Glutamatergic neuron (in vitro differentiated cells): ENCODE results near the gene CDYL. TPM values are rescaled to one million over a fixed set of nuclear protein-coding genes. Genes with fewer than 3 reads are reported as not detected.

Experiments used
- DNase-seq: peaks from one replicate; pipeline ENCODE4 v3.0.0; 2022
- H3K27ac Mint-ChIP-seq: one replicate; pipeline ENCODE4 v1.8.0; 2020; ENCODE audit warnings: mild to moderate bottlenecking, mixed read lengths, inconsistent platforms; ENCODE audit not compliant: unreplicated experiment
- H3K27me3 Mint-ChIP-seq: one replicate; pipeline ENCODE4 v1.8.0; 2020; ENCODE audit warnings: mild to moderate bottlenecking, moderate library complexity, mixed read lengths, inconsistent platforms; ENCODE audit not compliant: unreplicated experiment
- H3K36me3 Mint-ChIP-seq: one replicate; pipeline ENCODE4 v1.8.0; 2020; ENCODE audit warnings: mild to moderate bottlenecking, mixed read lengths, inconsistent platforms; ENCODE audit not compliant: unreplicated experiment
- H3K4me1 Mint-ChIP-seq: one replicate; pipeline ENCODE4 v1.8.0; 2020; ENCODE audit warnings: mild to moderate bottlenecking, low read depth, mixed read lengths, inconsistent platforms; ENCODE audit not compliant: unreplicated experiment
- H3K4me3 Mint-ChIP-seq: one replicate; pipeline ENCODE4 v1.8.0; 2020; ENCODE audit warnings: mild to moderate bottlenecking, mixed read lengths, inconsistent platforms; ENCODE audit not compliant: unreplicated experiment
- H3K9me3 Mint-ChIP-seq: one replicate; pipeline ENCODE4 v1.8.0; 2020; ENCODE audit warnings: mild to moderate bottlenecking, moderate library complexity, mixed read lengths, inconsistent platforms; ENCODE audit not compliant: unreplicated experiment
- total RNA-seq: library from RNA; stranded (reverse); fragmentation: NEBNext Ultra II Directional; extraction: Animal tissue kit (Norgen Biotek cat#: 25700); gene quantifications from one replicate; pipeline ENCODE4 v1.2.1, GENCODE V29; 2021; ENCODE audit not compliant: unreplicated experiment
- TF ChIP-seq, protein P1 (sequence below): fragments of 200-600 bp; sonication (generic); IDR thresholded peaks from one replicate; pipeline ENCODE4 v1.5.0; 2021; ENCODE audit not compliant: partially characterized antibody, unreplicated experiment

CDYL gene
- total RNA-seq, 1 donor from 2014 or later, result 63.3 TPM

DNA sequence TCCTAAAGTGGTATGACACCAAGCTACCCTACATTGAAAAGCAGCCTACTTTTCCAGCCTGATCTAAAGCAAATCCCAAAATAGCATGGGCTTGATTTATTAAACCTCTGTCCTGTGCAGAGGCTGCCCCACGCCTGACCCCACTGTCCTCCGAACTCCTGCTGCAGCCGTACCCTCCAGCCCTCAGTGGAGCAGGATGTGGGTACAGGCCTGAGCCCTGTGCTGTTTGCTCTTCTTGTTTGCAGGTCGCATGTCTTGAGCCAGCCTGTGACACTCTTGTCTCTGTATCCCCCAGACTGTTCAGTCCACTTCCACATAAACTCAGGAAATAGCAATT lies 166.4 kb downstream of the CDYL start:
- Mint-ChIP-seq H3K27ac (peak overlapping the region; percentile 1), H3K36me3 (no peaks in the 10 kb centered on the region), H3K27me3 (peaks cover 2% of the 10 kb centered on the region), H3K9me3 (peaks cover 11% of the 10 kb centered on the region), H3K4me1 (peaks cover 26% of the 10 kb centered on the region), H3K4me3 (peak overlapping the region; percentile 2)
- TF ChIP-seq, protein P1, sequence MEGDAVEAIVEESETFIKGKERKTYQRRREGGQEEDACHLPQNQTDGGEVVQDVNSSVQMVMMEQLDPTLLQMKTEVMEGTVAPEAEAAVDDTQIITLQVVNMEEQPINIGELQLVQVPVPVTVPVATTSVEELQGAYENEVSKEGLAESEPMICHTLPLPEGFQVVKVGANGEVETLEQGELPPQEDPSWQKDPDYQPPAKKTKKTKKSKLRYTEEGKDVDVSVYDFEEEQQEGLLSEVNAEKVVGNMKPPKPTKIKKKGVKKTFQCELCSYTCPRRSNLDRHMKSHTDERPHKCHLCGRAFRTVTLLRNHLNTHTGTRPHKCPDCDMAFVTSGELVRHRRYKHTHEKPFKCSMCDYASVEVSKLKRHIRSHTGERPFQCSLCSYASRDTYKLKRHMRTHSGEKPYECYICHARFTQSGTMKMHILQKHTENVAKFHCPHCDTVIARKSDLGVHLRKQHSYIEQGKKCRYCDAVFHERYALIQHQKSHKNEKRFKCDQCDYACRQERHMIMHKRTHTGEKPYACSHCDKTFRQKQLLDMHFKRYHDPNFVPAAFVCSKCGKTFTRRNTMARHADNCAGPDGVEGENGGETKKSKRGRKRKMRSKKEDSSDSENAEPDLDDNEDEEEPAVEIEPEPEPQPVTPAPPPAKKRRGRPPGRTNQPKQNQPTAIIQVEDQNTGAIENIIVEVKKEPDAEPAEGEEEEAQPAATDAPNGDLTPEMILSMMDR, result no peak
- DNase-seq, result no peak

DNA sequence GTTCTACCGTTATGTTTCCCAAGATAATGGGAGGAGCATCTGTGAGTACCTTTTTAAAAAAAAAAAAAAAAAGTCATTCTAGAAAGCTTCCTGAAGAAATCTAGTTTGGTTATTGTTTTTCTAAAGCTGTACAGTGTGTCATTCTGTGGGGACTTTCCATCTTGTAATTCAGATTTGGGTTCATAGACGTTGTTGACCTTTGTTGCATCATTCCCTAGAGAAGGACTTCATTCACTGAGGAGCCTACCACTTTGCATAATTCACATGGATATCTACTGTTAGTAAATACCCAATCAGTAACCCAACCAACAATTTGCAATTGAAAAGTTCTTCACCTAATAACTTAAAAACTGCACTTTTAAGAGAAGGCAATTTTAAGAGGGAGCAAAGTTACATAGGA lies 167.5 kb downstream of the CDYL start:
- Mint-ChIP-seq H3K4me1 (peaks cover 28% of the 10 kb centered on the region), H3K36me3 (no peaks in the 10 kb centered on the region), H3K9me3 (peaks cover 14% of the 10 kb centered on the region), H3K4me3 (no peak overlapping the region), H3K27ac (no peak overlapping the region), H3K27me3 (peaks cover 2% of the 10 kb centered on the region)
- TF ChIP-seq, protein P1, result no peak
- DNase-seq, result no peak

DNA sequence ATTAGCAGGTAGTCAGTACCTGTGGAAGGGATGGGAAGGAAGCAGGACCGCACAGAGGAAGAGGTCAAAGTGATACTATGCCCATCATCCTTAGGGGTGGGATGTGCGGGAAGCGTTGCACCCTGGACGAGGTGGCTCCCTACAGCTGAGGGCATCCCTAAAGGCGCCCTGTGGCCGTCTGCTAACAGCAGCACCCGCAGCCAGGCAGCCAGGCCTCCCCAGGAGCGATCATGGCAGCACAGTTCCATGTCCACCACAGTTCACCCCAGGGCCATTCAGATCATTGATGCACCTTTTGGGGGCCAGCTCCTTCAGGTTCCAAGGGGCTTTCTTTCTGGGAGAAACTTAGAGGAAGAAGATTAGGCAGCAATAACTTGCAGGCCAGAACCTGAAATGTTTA lies 168.1 kb downstream of the CDYL start:
- H3K4me3 Mint-ChIP-seq, result no peak overlapping the region
- peaks cover under 1% of the 10 kb centered on the region for H3K36me3 Mint-ChIP-seq
- TF ChIP-seq, protein P1, result no peak
- H3K4me1 Mint-ChIP-seq, result peaks cover 28% of the 10 kb centered on the region
- no peak for DNase-seq
- H3K9me3 Mint-ChIP-seq, result peaks cover 14% of the 10 kb centered on the region
- H3K27ac Mint-ChIP-seq, result peak overlapping the region; percentile 76
- peaks cover 2% of the 10 kb centered on the region for H3K27me3 Mint-ChIP-seq

DNA sequence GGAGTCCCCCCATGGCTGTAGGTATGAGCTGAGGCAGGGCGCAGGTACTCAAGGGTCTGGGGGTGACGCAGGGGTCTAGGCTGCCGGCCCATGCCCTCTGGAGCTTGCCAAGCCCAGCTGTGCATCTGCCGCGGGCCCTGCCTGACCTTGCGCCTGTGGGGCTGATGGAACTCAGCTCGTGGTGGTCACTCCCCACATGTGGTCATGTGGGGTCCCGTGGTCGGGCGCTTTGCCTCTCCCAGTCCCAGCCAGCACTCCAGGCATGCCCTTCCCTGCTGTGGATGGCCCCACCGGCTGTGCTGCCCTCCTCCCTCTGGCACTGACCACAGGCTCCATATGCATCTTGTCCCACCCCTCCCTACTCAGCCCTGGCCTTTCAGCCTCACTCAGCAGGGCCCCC lies 170.3 kb downstream of the CDYL start:
- Mint-ChIP-seq H3K4me3 (no peak overlapping the region), H3K9me3 (peaks cover 23% of the 10 kb centered on the region), H3K36me3 (peaks cover 12% of the 10 kb centered on the region), H3K27me3 (peaks cover 6% of the 10 kb centered on the region), H3K4me1 (peaks cover 23% of the 10 kb centered on the region), H3K27ac (no peak overlapping the region)
- TF ChIP-seq, protein P1, result no peak
- no peak for DNase-seq

DNA sequence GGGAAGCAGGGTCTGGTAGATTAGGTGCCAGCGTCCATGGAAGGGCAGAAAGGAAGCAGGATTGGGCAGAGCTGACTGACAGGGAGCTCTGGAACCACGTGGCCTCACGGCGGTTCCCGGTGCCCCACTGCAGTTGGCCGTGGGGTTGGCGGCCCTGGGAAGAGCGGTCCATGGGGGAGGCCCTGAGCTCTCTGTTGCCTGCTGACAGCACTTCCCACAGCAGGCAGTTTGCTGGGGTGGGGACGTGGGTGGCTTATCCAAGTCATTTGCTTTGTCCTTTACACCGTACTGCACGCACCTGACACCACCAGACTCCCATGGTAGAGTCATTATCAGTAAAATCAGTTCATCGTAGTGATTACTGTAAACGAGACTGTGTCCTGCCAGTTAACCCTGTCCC lies 171.5 kb downstream of the CDYL start:
- H3K4me1 Mint-ChIP-seq, result peaks cover 13% of the 10 kb centered on the region
- no peak overlapping the region for H3K27ac Mint-ChIP-seq
- H3K4me3 Mint-ChIP-seq, result no peak overlapping the region
- H3K36me3 Mint-ChIP-seq, result peaks cover 12% of the 10 kb centered on the region
- TF ChIP-seq, protein P1, result no peak
- H3K27me3 Mint-ChIP-seq, result peaks cover 6% of the 10 kb centered on the region
- H3K9me3 Mint-ChIP-seq, result peaks cover 23% of the 10 kb centered on the region
- no peak for DNase-seq
